GM12891 (cell line): ENCODE data around the gene SNX1.

Source experiments
- PAX5 ChIP-seq: IDR thresholded peaks from 2 replicates; pipeline ENCODE4 v1.6.1; 2011; ENCODE audit warnings: low read length, moderate library complexity, mild to moderate bottlenecking; ENCODE audit not compliant: insufficient read depth, severe bottlenecking
- POLR2A ChIP-seq: IDR thresholded peaks from 2 replicates; pipeline ENCODE4 v1.6.1; 2011; ENCODE audit warnings: low read depth, low read length, control low read depth
- POLR2AphosphoS5 ChIP-seq: IDR thresholded peaks from 2 replicates; pipeline ENCODE4 v1.6.1; 2011; ENCODE audit warnings: low read depth, low read length, control low read depth
- SPI1 ChIP-seq: IDR thresholded peaks from 2 replicates; pipeline ENCODE4 v1.6.1; 2011; ENCODE audit warnings: low read depth, low read length, control low read depth
- TAF1 ChIP-seq: IDR thresholded peaks from 2 replicates; pipeline ENCODE4 v1.6.1; 2011; ENCODE audit warnings: low read depth, low read length, control low read depth

- no peak for TF ChIP-seq POLR2A
- no peak; the same call in 1 of the 2 replicates for TF ChIP-seq POLR2AphosphoS5
- TF ChIP-seq SPI1 = no peak
- TF ChIP-seq TAF1 = no peak
- TF ChIP-seq PAX5 = no peak
These were observed 2.7 kb upstream of the SNX1 start for GRCh38 chr15:64092864-64093626.
